Bronchial epithelial cell (primary cell): Measurements from ENCODE around the gene AP1S1. TPM values are rescaled to one million over a fixed set of nuclear protein-coding genes. Genes with fewer than 3 reads are reported as not detected.

Experiments
- DNase-seq: peaks from one replicate; pipeline ENCODE4 v3.0.0-alpha.2; 2010; ENCODE audit warnings: low read depth
- FAIRE-seq: peaks from 2 replicates; lab custom pipeline; 2011; peaks lifted over from hg19 to GRCh38; lab: Jason Lieb, UNC
- H3K27me3 ChIP-seq: 2 replicates; pipeline ENCODE4 v1.5.1; 2011; ENCODE audit warnings: low read length; ENCODE audit not compliant: control insufficient read depth, insufficient read depth
- H3K36me3 ChIP-seq: 2 replicates; pipeline ENCODE4 v1.5.1; 2011; ENCODE audit warnings: low read length; ENCODE audit not compliant: control insufficient read depth, insufficient read depth
- H3K4me3 ChIP-seq: 2 replicates; pipeline ENCODE4 v1.5.1; 2011; ENCODE audit warnings: mild to moderate bottlenecking, low read depth, low read length, control low read depth
- total RNA-seq: library from RNA; depleted of rRNA; stranded (reverse); fragments of >200 nt; gene quantifications from 2 replicates; pipeline ENCODE4 v1.2.1, GENCODE V29; 2014
- TF ChIP-seq, protein P1 (sequence below): IDR thresholded peaks from 2 replicates; pipeline ENCODE4 v1.5.1; 2011; ENCODE audit warnings: mild to moderate bottlenecking, moderate library complexity, low read length, control low read depth, inconsistent platforms; ENCODE audit not compliant: insufficient read depth, severe bottlenecking

The AP1S1 gene
- total RNA-seq, 1 donor from 2014 or later: 176 TPM

DNA sequence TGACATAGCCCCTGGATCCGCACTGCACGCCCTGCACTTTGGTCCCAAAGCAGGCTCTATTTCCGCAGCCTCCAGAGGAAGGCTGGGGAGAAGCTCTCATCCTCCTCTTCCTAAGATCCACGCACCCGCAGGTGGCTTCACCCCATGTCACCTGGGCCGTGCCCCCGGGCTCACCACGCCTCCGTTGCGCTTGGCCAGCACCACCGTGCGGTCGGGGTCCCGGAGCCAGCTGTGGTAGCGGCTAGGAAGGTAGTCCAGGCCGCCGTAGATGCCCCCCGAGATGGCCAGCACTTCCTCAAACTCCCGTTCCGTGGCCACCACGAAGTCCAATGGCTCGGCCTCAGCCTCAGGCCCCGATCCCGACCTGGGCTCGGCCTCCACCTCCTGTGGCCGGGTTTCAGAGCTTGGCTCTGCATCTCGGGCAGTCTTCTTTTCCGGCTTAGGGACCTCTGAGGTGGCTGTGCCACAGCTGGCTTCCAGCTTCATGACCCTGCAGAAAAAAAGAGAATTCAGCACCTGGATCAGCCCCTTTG, 20.1 kb downstream of the AP1S1 start:
- Histone ChIP-seq H3K4me3 (no peak overlapping the region), H3K36me3 (no peaks in the 10 kb centered on the region), H3K27me3 (peaks cover 61% of the 10 kb centered on the region)
- DNase-seq (no peak), FAIRE-seq (no peak)
- TF ChIP-seq, protein P1, sequence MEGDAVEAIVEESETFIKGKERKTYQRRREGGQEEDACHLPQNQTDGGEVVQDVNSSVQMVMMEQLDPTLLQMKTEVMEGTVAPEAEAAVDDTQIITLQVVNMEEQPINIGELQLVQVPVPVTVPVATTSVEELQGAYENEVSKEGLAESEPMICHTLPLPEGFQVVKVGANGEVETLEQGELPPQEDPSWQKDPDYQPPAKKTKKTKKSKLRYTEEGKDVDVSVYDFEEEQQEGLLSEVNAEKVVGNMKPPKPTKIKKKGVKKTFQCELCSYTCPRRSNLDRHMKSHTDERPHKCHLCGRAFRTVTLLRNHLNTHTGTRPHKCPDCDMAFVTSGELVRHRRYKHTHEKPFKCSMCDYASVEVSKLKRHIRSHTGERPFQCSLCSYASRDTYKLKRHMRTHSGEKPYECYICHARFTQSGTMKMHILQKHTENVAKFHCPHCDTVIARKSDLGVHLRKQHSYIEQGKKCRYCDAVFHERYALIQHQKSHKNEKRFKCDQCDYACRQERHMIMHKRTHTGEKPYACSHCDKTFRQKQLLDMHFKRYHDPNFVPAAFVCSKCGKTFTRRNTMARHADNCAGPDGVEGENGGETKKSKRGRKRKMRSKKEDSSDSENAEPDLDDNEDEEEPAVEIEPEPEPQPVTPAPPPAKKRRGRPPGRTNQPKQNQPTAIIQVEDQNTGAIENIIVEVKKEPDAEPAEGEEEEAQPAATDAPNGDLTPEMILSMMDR: no peak

DNA sequence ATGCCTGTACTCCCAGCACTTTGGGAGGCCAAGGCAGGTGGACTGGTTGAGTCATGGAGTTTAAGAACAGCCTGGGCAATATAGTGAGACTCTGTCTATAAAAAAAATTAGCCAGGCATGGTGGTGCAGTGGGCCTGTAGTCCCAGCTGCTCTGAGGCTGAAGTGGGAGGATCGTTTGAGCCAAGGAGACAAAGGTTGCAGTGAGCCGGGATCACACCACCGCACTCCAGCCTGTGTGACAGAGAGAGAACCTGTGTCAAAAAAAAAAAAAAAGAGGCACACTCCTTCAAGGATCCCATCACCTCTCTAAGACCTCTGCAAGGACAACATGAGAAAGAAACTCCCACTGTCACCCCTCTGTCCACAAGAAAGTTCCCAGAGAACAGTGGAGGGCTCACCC, 21.4 kb downstream of the AP1S1 start:
- peaks cover 63% of the 10 kb centered on the region for H3K27me3 ChIP-seq

GRCh38 chr7:101177644-101178043, 23.4 kb downstream of the AP1S1 start:
- FAIRE-seq (no peak), DNase-seq (no peak)
- Histone ChIP-seq H3K4me3 (no peak overlapping the region), H3K27me3 (peaks cover 47% of the 10 kb centered on the region), H3K36me3 (no peaks in the 10 kb centered on the region)
- TF ChIP-seq, protein P1: no peak

More for the DNA sequence above, 21.4 kb downstream of the AP1S1 start:
- FAIRE-seq: no peak
- H3K36me3 ChIP-seq: no peaks in the 10 kb centered on the region
- TF ChIP-seq, protein P1: no peak
- no peak overlapping the region for H3K4me3 ChIP-seq
- no peak for DNase-seq

GRCh38 chr7:101179117-101179516, 24.8 kb downstream of the AP1S1 start:
- no peak for DNase-seq

GRCh38 chr7:101179713-101180112, 25.4 kb downstream of the AP1S1 start:
- TF ChIP-seq, protein P1: no peak
- FAIRE-seq: no peak

More at GRCh38 chr7:101179117-101179516, 24.8 kb downstream of the AP1S1 start:
- TF ChIP-seq, protein P1: no peak
- H3K4me3 ChIP-seq: no peak overlapping the region
- no peak for FAIRE-seq
- no peaks in the 10 kb centered on the region for H3K36me3 ChIP-seq
- H3K27me3 ChIP-seq: peaks cover 40% of the 10 kb centered on the region

More at GRCh38 chr7:101179713-101180112, 25.4 kb downstream of the AP1S1 start:
- Histone ChIP-seq H3K4me3 (no peak overlapping the region), H3K27me3 (peaks cover 34% of the 10 kb centered on the region), H3K36me3 (no peaks in the 10 kb centered on the region)
- DNase-seq: no peak
